ENCODE data around the gene PAPLN.
"Not testable (repeated sequence)": the region's sequence is repeated elsewhere in the genome, so short reads cannot be mapped to it uniquely, and the experiment has no call there.

The PAPLN gene

GRCh38 chr14:73289729-73290128, 52.4 kb downstream of the PAPLN start:
- no peak for DNase-seq (ENCODE audit: low read depth)

GRCh38 chr14:73290279-73290678, 53.0 kb downstream of the PAPLN start:
- DNase-seq (ENCODE audit: low read depth): no peak

- no peak for DNase-seq (ENCODE audit: low read depth)
These were observed 56.8 kb downstream of the PAPLN start for GRCh38 chr14:73293782-73294781.

GRCh38 chr14:73295198-73295796, 58.0 kb downstream of the PAPLN start:
- no peak for DNase-seq (ENCODE audit: low read depth)

GRCh38 chr14:73305499-73305898, 68.2 kb downstream of the PAPLN start:
- DNase-seq (ENCODE audit: low read depth): no peak

GRCh38 chr14:73307261-73307660, 70.0 kb downstream of the PAPLN start:
- no peak for DNase-seq (ENCODE audit: low read depth)

- not testable (repeated sequence) for DNase-seq (ENCODE audit: low read depth)
These were observed 71.9 kb downstream of the PAPLN start for GRCh38 chr14:73309207-73309606.

GRCh38 chr14:73311708-73312030, 74.4 kb downstream of the PAPLN start:
- no peak for DNase-seq (ENCODE audit: low read depth)

- no peak for DNase-seq (ENCODE audit: low read depth)
These were observed 75.4 kb downstream of the PAPLN start for GRCh38 chr14:73312687-73313086.

- DNase-seq (ENCODE audit: low read depth): no peak
These were observed 75.8 kb downstream of the PAPLN start for GRCh38 chr14:73313151-73313550.

- DNase-seq (ENCODE audit: low read depth): no peak
These were observed 86.6 kb downstream of the PAPLN start for GRCh38 chr14:73323896-73324399.

All from stimulated activated CD8-positive, alpha-beta memory T cell treated with anti-CD3 and anti-CD28 coated beads, Interleukin-12 subunit alpha, Interleukin-12 subunit beta, amount 100 ng/mL, for 1 hour (primary cell).